OCI-M2 (cell line): ENCODE results near the gene GPX4.
"Not testable (repeated sequence)": the region's sequence is repeated elsewhere in the genome, so short reads cannot be mapped to it uniquely, and the experiment has no call there.

Source experiments
- DNase-seq: peaks from one replicate; lab custom pipeline; 2025; ENCODE audit not compliant: unreplicated experiment; lab: John Stamatoyannopoulos, UW

GPX4 gene

DNA sequence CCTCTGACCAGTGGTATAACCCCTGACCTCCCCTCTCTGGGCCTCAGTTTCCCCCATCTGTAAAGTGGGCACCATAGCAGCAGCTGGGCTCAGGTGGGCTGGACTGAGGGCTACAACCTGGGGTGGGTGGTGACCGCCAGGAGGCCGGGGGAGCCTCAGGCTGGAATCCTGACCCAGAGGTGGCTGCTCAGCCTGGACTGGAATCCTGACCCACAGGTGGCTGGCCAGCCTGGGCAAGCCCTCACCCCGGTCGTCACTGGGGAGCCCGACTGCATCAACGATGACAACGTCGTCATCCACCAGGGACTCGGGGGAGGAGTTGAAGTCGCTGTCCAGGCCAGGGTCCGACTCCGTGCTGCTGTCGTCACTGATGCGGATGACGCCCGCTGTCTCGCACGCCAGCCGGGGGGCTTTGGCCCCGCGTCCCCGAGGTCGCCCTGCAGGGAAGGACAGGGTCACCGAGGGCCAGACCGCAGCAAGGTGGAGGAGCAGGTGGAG is 10.2 kb downstream of the GPX4 start:
- DNase-seq: no peak

DNA sequence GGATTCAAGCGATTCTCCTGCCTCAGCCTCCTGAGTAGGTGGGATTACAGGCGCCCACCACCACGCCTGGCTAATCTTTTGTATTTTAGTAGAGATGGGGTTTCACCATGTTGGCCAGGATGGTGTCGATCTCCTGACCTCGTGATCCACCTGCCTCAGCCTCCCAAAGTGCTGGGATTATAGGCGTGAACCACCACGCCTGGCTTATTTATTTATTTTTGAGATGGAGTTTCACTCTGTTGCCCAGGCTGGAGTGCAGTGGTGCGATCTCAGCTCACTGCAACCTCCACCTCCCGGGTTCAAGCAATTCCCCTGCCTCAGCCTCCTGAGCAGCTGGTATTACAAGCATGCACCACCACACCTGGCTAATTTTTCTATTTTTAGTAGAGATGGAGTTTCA is 10.9 kb downstream of the GPX4 start:
- DNase-seq: not testable (repeated sequence)

DNA sequence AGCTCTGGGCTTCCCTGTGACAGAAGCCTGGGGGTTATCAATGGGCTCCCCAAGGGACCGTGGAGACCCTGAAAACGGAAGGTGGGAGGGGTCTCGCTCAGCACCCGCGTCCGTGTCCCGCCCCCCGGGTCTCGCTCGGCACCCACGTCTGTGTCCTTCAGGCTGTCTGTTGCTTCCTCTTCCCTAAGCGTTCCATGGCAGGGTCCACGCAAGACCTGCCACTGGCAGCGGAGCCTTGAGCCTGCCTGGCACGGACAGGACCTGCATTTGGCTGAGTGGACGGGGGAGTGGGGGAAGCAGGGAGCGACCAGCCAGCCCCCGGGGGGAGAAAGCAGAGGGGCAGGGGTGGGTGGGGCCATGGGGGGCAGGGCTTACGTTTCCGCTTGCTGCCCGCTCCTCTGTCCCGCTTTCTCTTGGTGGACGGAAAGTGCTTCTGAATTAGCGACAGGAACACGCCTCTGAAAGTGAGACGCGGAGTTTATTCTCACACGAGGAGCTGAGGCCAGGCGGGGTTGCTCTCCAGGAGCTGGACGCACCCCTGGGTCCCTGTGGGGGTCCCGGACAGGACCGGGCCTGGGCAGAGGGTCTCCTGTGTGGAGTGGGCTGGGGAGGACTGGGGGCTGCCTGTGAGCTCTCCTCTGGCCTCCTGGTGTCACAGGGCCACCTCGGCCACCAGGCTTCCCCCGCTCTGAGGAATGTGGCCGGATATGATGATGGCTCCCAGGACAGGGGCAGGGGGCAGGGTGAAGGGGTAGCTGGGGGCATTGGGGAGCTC is 12.0 kb downstream of the GPX4 start:
- no peak for DNase-seq

DNA sequence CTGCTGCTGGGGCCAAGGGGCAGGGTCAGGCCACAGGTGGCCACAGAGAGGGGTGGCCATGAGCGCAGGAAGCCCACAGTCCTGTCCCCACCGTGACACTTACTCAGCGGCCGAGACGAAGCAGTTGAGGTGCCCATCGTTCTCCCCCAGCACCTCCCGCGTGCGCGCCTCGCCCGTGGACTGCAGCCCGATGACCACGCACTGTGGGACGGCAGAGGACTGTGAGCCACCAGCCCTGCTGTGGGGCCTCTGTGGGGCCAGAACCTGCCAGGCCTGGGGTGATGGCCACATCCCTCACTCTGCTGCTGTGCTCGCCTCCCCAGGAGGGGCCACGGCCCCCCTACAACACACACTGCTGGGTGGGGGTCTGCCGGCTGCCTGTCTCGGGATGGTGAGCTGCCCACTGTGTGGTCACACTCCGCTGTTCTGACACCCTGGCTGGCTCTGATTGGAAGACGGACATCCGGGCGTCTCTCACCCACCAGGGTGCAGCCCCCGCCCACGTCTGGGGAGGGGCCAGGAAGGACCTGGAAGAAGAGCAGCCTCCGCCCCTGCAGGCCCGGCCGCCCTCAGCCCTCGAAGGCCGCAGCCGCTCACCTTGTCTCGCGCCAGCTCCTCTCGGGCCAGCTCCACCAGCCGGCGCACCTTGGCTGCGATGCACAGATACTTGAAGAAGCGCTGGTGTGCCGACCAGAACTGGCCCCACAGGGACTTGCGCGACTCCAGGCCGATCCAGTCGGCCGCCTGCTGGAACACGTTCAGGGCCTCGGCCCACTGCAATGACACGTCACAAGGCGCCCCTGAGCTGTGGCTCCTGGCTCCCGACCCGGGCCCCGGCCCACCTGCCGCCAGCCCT is 13.2 kb downstream of the GPX4 start:
- DNase-seq: no peak

DNA sequence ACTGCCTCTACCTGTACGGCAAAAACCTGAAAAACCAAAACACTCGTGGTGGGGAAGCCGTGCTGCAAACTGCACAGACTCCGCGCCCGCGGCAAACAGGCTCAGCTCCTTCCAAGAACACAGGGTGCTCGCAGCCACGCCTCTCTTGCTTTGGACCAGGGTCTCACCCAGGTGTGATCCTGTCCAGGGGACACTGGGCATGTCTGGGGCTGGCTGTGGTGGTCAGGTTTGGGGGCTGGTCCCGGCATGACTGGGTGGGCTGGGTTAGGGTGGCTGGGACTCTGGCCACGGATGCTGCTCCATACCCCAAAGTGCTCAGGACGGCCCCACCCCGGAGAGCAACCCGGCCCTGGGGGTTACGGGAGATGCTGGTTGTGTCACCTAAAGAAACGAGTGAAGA is 13.9 kb downstream of the GPX4 start:
- no peak for DNase-seq

DNA sequence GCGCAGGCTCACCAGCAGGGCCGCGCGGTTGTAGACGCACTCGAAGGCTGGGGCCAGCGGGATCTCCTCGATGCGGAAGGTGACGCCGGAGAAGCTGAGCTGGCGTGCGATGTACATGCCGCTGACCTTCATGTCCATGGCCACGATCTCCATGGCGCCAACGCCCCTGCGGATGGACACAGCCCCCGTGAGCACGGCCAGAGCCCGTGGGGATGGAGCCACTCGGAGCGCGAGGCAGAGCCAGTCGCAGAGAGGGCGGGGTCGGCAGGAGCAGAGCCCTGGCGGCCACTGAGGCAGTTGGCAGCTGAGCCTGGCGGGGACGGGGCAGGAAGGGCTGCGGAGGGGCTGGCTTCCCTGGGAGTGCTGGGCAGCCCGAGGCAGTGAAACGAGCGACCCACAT is 15.2 kb downstream of the GPX4 start:
- no peak for DNase-seq

DNA sequence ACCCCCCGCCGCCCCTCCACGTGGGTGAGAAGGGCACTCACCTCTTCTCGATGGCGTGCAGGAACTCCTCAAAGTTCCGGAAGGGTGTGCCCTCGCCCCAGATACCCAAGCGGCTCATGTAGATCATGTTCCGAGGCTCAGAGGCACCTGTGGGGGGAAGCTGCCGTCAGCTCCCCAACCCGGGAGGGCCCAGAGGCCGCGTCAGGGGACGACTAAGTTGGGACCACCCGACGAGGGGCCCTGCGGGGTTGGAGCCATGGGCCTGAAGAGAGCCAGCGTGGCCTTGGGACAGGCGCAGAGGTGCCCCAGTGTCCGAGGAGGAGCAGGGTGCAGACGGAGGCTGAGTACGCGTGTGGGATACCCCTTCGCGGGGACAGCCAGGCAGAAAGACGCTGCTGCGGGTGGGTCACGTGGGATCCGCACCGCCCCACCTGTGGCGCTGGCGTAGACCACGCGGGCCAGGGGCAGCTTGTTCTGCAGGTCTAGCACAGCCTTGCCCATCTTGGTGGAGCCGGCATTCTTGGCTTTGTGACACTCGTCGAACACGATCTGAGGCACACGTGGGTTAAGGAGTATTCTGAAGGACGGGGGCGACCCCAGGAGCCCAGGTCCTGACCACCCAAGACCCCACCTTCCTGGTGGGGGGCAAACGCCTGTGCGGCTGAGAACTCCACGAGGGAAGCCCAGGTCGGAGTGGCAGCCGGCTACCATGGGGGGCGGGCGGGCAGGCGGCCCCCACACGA is 15.9 kb downstream of the GPX4 start:
- DNase-seq: no peak

DNA sequence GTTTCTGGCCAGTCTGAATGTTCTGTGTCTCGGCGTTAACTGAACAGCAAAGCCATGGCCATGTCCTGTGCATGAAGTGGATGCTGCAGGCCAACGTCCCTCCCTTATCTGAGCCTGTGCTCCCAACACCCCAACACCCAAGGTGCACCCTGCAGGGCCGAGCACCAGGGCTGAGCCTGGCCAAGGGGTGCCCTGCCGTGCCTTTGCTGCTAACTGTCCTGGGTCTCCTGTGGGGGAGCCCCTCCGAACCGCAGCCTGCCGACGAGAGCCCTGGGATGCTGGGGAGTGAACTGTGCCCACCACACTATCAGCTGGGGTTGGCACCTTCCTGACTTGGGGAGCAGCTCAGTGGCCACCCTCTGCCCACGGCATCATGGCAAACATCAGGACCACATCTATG is 17.6 kb downstream of the GPX4 start:
- no peak for DNase-seq

DNA sequence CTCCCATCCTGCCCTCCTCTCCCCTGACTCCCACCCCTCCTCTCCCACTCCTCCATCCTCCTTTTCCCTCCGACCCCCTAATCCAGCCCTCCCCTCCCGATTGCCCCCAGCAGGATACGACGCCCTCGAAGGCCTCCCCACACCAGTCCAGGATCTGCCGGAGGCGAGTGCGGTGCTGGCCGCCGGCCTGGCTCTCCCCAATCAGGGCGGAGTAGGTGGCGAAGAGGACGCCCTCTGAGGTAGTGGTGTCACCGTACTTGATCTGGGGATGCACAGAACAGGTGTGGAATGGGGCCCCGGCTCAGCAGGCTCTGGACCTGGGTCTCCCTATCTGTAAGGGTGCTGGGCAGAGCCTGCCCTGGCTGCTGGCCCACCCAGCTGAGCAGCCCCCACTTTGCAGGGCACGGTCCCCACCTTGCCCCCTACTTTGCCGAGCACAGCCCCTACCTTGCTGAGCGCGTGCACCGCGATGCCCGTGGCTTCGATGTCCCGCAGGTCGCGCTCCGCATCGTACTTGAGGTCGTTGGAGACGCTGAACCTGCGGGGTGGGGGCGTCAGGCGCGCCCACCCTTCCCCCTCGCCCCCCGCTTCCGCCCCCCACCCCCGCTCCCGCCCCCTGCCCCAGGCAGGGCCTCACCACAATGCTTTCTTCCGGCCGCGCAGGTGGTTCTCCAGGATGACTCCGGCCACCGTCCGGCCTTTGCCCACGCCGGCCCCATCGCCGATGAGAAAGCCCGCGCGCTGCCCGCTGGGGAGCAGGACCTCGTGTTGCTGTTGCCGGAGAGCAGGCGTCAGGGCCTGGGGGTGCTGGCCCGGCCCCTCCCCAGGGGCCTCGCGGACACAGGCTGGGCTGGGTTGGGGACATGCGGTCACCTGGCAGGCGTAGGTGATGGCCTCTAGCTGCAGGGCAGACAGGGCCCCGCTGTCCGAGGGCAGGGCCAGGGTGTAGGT is 18.5 kb downstream of the GPX4 start:
- no peak for DNase-seq

DNA sequence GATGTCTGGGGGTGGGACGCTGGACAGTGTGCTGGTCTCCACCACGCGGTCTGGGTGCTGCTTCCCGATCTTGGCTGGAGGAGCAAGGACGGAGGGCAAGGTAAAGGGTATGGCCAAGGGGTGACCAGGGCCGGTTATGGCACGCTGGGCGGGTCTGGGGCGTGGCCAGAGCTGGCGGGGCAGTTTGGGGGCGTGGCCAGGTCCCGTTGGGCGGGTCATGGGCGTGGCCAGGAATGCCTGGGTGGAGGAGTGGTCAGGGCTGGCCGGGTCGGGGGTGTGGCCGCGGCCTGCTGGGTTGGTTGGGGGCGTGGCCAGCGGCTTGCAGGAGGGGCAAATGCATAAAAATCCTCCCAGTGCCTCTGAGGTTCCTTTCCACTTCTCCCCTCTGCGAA is 19.2 kb downstream of the GPX4 start:
- DNase-seq: no peak

DNA sequence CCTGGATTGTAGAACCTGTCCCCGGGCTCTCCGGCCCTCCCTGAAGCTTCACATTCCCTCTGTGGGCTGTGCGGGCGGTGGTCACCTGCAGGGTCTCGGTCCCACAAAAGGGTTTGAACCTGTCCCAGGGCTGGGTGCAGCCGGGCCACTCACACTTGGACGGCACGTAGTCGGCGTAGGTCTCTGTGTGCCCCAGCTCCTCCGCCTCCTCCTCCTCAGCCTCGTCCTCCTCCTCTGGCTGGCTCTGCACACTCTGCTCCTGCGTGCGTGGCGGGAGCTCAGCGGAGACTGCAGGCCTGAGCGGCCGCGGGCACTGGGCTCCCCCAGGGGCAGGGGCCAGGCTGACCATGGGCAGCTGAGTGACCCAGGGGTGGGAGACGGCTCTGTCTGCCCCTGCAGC is 19.6 kb downstream of the GPX4 start:
- no peak for DNase-seq

DNA sequence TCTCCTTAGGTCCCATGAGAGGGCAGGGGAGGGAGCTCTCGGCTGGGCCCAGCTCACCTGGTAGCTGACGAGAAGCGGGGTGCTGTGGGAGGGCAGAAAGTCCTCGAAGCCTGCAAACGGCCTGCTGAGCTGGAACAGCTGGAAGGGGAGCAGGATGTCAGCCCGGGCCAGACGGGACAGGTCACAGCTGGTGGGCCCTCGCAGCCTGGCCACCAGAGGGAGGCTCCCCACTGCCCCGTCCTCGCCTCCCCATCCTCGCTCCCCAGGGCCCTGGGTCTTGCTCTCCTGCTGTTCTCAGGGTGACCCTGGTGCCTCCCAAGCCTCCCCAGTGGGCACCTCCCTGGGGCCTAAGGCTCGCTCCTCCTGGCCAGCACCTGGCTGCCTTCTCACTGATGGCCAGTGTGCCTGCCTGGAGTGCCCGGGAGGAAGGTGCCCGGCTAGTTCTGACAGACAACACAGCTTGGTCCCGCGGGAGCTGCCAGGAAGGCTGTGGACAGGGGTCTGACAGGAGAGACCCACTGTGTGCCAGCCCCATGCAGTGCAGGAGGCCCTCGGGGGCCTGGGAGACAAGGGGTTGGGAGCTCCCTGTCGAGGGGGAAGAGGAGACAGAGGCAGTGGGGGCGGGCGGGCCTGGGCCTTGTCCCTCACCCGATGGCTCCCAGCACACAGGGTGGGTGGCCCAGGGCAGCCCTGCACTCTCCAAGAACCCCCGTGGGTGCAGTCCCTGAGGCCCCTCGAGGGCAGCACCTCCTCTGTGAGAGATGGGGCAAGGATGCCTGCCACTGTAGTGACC is 20.3 kb downstream of the GPX4 start:
- DNase-seq: no peak

DNA sequence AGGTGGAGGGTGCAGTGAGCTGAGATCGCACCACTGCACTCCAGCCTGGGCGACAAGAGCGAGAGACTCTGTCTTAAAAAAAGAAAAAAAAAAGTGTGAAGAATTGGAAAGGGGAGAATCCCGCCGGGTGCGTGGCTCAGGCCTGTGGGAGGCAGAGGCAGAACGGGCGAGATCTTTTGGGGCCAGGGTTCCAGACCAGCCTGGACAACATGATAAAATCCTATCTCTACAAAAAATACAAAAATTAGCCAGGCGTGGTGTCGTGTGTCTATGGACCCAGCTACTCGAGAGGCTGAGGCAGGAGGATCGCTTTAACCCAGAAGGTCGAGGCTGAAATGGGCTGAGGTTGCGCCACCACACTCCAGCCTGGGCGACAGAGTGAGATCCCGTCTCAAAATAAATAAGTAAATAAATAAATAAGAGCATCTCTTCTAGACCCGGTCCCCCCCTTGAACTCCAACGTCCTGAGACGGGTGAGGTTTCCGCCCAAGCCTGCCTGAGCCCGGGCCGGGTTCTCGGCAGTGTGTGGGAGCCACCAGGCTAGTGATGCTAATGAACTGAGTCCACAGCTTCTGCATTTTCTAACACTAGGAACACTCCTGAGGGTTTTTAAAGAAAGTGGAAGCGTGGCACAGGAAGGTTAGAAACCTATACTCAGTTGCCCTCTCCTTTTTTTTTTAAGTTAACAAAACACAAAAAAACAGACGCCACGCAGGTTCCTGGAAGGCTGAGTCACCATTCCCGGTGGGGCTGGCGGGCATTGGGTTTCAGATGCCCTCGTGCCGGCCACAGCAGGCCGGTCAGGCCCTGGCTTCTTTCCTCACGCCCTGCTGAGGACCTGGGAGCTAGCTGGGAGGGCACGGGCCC is 22.0 kb downstream of the GPX4 start:
- DNase-seq: no peak

DNA sequence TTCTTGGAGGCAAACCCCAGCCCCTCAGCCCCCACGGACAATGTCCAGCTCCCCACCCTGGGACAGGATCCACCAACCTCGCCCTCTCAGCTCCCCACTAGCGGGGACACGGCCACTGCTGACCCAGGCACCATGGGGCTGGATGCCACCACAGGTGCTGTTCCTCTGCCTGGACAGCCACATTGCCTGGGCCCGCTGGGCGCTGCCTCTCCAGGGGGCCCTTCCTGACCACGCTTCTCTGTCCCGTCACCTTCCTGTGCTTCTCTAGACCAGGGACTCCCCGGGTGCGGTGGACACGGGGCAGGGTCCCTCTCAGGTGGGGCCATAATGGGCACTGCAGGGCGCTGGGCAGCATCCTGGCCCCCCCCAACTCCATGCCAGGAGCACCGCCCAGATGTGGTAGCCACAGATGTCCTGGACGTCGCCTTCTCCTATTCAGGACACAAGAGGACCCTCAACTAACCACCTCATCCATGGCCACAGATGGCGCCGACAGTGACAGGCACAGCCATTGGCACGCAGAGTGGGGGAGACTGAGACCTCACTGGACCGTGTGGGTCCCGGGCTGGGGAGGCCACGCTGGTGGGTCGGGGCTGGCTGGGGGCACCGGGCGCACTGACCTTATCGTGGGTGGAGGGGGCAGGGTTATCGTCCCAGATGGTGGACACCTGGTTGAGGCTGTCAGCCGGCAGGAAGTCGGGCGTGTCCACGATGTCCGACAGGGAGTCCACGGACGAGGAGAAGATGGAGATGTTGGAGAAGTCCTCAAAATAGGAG is 23.4 kb downstream of the GPX4 start:
- no peak for DNase-seq

DNA sequence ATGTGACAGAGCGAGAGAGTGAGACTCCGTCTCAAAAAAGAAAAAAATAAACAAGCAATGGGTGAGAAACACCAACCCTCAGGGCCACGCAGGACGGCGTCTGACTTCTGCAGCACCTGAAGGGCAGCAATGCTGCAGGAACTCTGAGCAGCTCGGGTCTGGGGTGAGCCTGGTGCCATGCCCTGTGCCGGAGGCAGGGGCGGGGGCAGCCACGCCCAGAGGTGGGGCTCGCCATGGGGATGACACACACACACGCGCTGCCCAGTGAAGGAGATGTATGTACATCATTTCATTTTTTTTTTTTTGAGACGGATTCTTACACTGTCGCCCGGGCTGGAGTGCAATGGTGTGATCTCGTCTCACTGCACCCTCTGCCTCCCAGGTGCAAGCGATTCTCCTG is 24.3 kb downstream of the GPX4 start:
- no peak for DNase-seq

DNA sequence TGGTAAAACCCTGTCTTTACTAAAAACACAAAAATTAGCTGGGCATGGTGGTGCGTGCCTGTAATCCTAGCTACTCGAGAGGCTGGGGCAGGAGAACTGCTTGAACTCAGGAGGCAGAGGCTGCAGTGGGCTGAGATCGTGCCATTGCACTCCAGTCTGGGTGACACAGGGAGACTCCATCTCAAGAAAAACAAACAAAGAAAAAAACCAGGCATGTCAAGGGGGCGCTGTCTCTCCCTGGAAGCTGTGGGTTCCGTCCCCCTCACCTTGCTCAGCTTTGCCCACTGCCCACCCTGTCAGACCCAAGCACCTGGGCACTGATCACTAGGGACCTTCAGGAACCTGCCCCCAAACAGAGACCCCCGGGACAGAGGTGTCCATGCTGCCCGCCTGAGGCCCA is 25.3 kb downstream of the GPX4 start:
- not testable (repeated sequence) for DNase-seq

DNA sequence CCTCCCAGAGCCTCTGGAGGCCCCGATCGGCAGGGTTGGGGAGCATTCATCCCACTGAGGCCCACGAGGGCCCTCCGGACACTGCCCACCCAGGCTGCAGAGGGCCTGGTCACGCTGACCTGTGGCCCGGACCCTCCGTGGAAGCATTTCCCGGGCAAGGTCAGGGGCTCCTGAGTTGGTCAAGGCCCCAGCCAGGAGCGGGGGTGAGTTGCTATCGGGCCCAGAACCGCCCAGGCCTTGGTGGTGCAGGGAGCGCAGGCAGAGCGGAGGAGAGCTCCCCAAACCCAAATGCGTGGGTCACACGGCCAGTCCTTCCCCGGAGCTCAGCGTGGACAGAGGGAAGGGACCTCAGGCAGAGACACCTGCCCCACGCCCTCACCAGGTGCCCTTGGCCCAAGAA is 25.7 kb downstream of the GPX4 start:
- no peak for DNase-seq
